ENCODE data around the gene NDUFS7. TPM values are rescaled to one million over a fixed set of nuclear protein-coding genes. Genes with fewer than 3 reads are reported as not detected.
"Not testable (repeated sequence)": the region's sequence is repeated elsewhere in the genome, so short reads cannot be mapped to it uniquely, and the experiment has no call there.

Gene NDUFS7
- total and polyA plus RNA-seq, 4 experiments from 2014 or later, result 68.6 to 193 (median 127) TPM

GRCh38 chr19:1417145-1417544, 33.4 kb downstream of the NDUFS7 start:
- Histone ChIP-seq H3K4me1 (ENCODE audit: insufficient read depth, low read length) (peaks cover 51% of the 10 kb centered on the region), H3K4me3 (ENCODE audit: low read length in 2 of 2) (no peak overlapping the region), H3K9me3 (ENCODE audit: control insufficient read depth in 1 of 2, low read length in 2 of 2) (no peaks in the 10 kb centered on the region), H3K27me3 (ENCODE audit: insufficient read depth, low read length) (no peaks in the 10 kb centered on the region), H3K36me3 (ENCODE audit: insufficient read depth, low read length) (peaks cover 67% of the 10 kb centered on the region), H3K27ac (ENCODE audit: low read depth, low read length) (no peak overlapping the region)
- peaks cover 0 to 2% (median 0%) of the 10 kb centered on the region in 8 donors for H3K9me3 Mint-ChIP-seq
- ChIA-PET CTCF (ENCODE audit: partially characterized antibody) (no interaction called here), POLR2A (ENCODE audit: partially characterized antibody) (interaction anchor here (2.4 kb wide), 1 partner anchor 8 kb away, joined by 10 read pairs; no protein-coding TSS in a partner anchor)
- DNase-seq, result no peak
- peaks cover 18 to 42% of the 10 kb centered on the region in 2 donors for H3K36me3 Mint-ChIP-seq
- intact Hi-C loops (cut with micrococcal nuclease), result no loop called here
- no peak overlapping the region for H3K4me3 Mint-ChIP-seq
- peak overlapping the region in 3 of 7 donors; percentile 4 to 59 (median 51) for H3K27ac Mint-ChIP-seq
- no peaks in the 10 kb centered on the region for H3K27me3 Mint-ChIP-seq
- H3K4me1 Mint-ChIP-seq, result peaks cover 23 to 54% (median 43%) of the 10 kb centered on the region in 4 donors

- POLR2A ChIA-PET (ENCODE audit: partially characterized antibody), result interaction anchor here (2.4 kb wide), 1 partner anchor 9 kb away, joined by 10 read pairs; no protein-coding TSS in a partner anchor
- no peak overlapping the region for H3K4me3 ChIP-seq (ENCODE audit: low read length in 2 of 2)
- intact Hi-C loops (cut with micrococcal nuclease), result no loop called here
- Mint-ChIP-seq H3K9me3 (peaks cover 0 to 2% (median 0%) of the 10 kb centered on the region in 8 donors), H3K4me1 (peaks cover 25 to 50% (median 37%) of the 10 kb centered on the region in 4 donors), H3K36me3 (peaks cover 18 to 47% of the 10 kb centered on the region in 2 donors), H3K4me3 (peak overlapping the region in 1 of 8 donors; percentile 26), H3K27me3 (no peaks in the 10 kb centered on the region), H3K27ac (peak overlapping the region in 2 of 7 donors; percentile 51 to 59)
- peaks cover 67% of the 10 kb centered on the region for H3K36me3 ChIP-seq (ENCODE audit: insufficient read depth, low read length)
- no peaks in the 10 kb centered on the region for H3K9me3 ChIP-seq (ENCODE audit: control insufficient read depth in 1 of 2, low read length in 2 of 2)
- H3K27me3 ChIP-seq (ENCODE audit: insufficient read depth, low read length), result no peaks in the 10 kb centered on the region
- DNase-seq, result no peak
- H3K27ac ChIP-seq (ENCODE audit: low read depth, low read length), result no peak overlapping the region
- CTCF ChIA-PET (ENCODE audit: partially characterized antibody), result no interaction called here
- peaks cover 43% of the 10 kb centered on the region for H3K4me1 ChIP-seq (ENCODE audit: insufficient read depth, low read length)
These were observed 34.2 kb downstream of the NDUFS7 start for GRCh38 chr19:1417681-1418495.

GRCh38 chr19:1418496-1418775, 34.7 kb downstream of the NDUFS7 start:
- Mint-ChIP-seq H3K9me3 (peaks cover 0 to 2% (median 0%) of the 10 kb centered on the region in 8 donors), H3K4me1 (peaks cover 22 to 50% (median 35%) of the 10 kb centered on the region in 4 donors), H3K27ac (no peak overlapping the region), H3K27me3 (no peaks in the 10 kb centered on the region), H3K4me3 (peak overlapping the region in 1 of 8 donors; percentile 13), H3K36me3 (peaks cover 23 to 50% of the 10 kb centered on the region in 2 donors)
- CTCF ChIA-PET (ENCODE audit: partially characterized antibody), result interaction anchor here (1.1 to 1.2 kb wide), 2 partner anchors 19 to 26 kb away, joined by 3 read pairs; no protein-coding TSS in a partner anchor
- intact Hi-C loops (cut with micrococcal nuclease), result no loop called here
- Histone ChIP-seq H3K36me3 (ENCODE audit: insufficient read depth, low read length) (peaks cover 65% of the 10 kb centered on the region), H3K4me3 (ENCODE audit: low read length in 2 of 2) (no peak overlapping the region), H3K27ac (ENCODE audit: low read depth, low read length) (no peak overlapping the region), H3K9me3 (ENCODE audit: control insufficient read depth in 1 of 2, low read length in 2 of 2) (no peaks in the 10 kb centered on the region), H3K4me1 (ENCODE audit: insufficient read depth, low read length) (peaks cover 38% of the 10 kb centered on the region), H3K27me3 (ENCODE audit: insufficient read depth, low read length) (no peaks in the 10 kb centered on the region)
- DNase-seq, result no peak
- POLR2A ChIA-PET (ENCODE audit: partially characterized antibody), result interaction anchor here (2.4 kb wide), 1 partner anchor 9 kb away, joined by 10 read pairs; no protein-coding TSS in a partner anchor

GRCh38 chr19:1418951-1419738, 35.4 kb downstream of the NDUFS7 start:
- DNase-seq, result no peak
- intact Hi-C loops (cut with micrococcal nuclease), result no loop called here
- no peak overlapping the region for H3K27ac ChIP-seq (ENCODE audit: low read depth, low read length)
- Mint-ChIP-seq H3K4me1 (peaks cover 19 to 44% (median 29%) of the 10 kb centered on the region in 4 donors), H3K27me3 (no peaks in the 10 kb centered on the region), H3K9me3 (peaks cover 0 to 4% (median 0%) of the 10 kb centered on the region in 8 donors), H3K36me3 (peaks cover 24 to 49% of the 10 kb centered on the region in 2 donors), H3K4me3 (no peak overlapping the region), H3K27ac (peak overlapping the region in 2 of 7 donors; percentile 17 to 38)
- ChIA-PET CTCF (ENCODE audit: partially characterized antibody) (interaction anchor here (1.1 to 1.2 kb wide), 2 partner anchors 18 to 26 kb away, joined by 3 read pairs; no protein-coding TSS in a partner anchor), POLR2A (ENCODE audit: partially characterized antibody) (interaction anchor here (2.4 kb wide), 1 partner anchor 10 kb away, joined by 10 read pairs; no protein-coding TSS in a partner anchor)
- H3K27me3 ChIP-seq (ENCODE audit: insufficient read depth, low read length), result no peaks in the 10 kb centered on the region
- peaks cover 31% of the 10 kb centered on the region for H3K4me1 ChIP-seq (ENCODE audit: insufficient read depth, low read length)
- peaks cover 69% of the 10 kb centered on the region for H3K36me3 ChIP-seq (ENCODE audit: insufficient read depth, low read length)
- no peaks in the 10 kb centered on the region for H3K9me3 ChIP-seq (ENCODE audit: control insufficient read depth in 1 of 2, low read length in 2 of 2)
- no peak overlapping the region for H3K4me3 ChIP-seq (ENCODE audit: low read length in 2 of 2)

GRCh38 chr19:1420085-1420484, 36.4 kb downstream of the NDUFS7 start:
- H3K9me3 Mint-ChIP-seq; CTCF ChIA-PET (ENCODE audit: partially characterized antibody); H3K27me3 ChIP-seq (ENCODE audit: insufficient read depth, low read length); intact Hi-C loops (cut with micrococcal nuclease); H3K9me3 ChIP-seq (ENCODE audit: control insufficient read depth in 1 of 2, low read length in 2 of 2); H3K4me3 Mint-ChIP-seq; H3K4me3 ChIP-seq (ENCODE audit: low read length in 2 of 2); H3K27me3 Mint-ChIP-seq; H3K27ac ChIP-seq (ENCODE audit: low read depth, low read length); DNase-seq; H3K27ac Mint-ChIP-seq: not testable (repeated sequence)
- H3K36me3 ChIP-seq (ENCODE audit: insufficient read depth, low read length), result peaks cover 76% of the 10 kb centered on the region
- H3K4me1 ChIP-seq (ENCODE audit: insufficient read depth, low read length), result peaks cover 26% of the 10 kb centered on the region
- Mint-ChIP-seq H3K36me3 (peaks cover 27 to 51% of the 10 kb centered on the region in 2 donors), H3K4me1 (peaks cover 19 to 38% (median 25%) of the 10 kb centered on the region in 4 donors)
- POLR2A ChIA-PET (ENCODE audit: partially characterized antibody), result interaction anchor here (2.0 kb wide), 1 partner anchor 12 kb away, joined by 5 read pairs; no protein-coding TSS in a partner anchor

DNA sequence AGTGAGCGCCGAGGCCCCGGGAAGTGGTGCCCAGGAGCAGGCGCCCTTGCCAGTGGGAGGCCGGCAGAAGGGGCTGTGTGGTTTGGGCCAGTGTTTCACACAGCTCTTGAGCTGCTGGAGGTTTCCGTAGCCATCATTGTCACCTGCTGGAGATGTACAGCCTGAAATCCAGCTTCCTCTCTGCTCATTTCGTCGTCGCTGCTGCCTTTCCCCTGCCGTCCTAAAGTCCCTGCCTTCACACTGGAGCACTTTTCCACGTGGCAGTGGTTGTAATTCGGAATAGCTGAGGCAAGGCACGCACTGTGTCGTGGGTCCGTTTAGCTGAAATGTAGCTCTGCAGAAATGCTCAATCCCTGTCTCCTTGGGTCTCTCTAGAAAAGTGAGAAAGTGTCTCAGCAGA, 36.9 kb downstream of the NDUFS7 start:
- ChIA-PET POLR2A (ENCODE audit: partially characterized antibody) (interaction anchor here (2.0 kb wide), 1 partner anchor 12 kb away, joined by 5 read pairs; no protein-coding TSS in a partner anchor), CTCF (ENCODE audit: partially characterized antibody) (no interaction called here)
- Histone ChIP-seq H3K27me3 (ENCODE audit: insufficient read depth, low read length) (no peaks in the 10 kb centered on the region), H3K27ac (ENCODE audit: low read depth, low read length) (no peak overlapping the region), H3K4me1 (ENCODE audit: insufficient read depth, low read length) (peaks cover 21% of the 10 kb centered on the region), H3K36me3 (ENCODE audit: insufficient read depth, low read length) (peaks cover 81% of the 10 kb centered on the region), H3K4me3 (ENCODE audit: low read length in 2 of 2) (no peak overlapping the region), H3K9me3 (ENCODE audit: control insufficient read depth in 1 of 2, low read length in 2 of 2) (no peaks in the 10 kb centered on the region)
- Mint-ChIP-seq H3K9me3 (peaks cover 0 to 4% (median 0%) of the 10 kb centered on the region in 8 donors), H3K4me1 (peaks cover 14 to 34% (median 21%) of the 10 kb centered on the region in 4 donors), H3K27me3 (no peaks in the 10 kb centered on the region), H3K4me3 (no peak overlapping the region), H3K36me3 (peaks cover 30 to 54% of the 10 kb centered on the region in 2 donors), H3K27ac (peak overlapping the region in 3 of 7 donors; percentile 7 to 68 (median 18))
- intact Hi-C loops (cut with micrococcal nuclease), result no loop called here
- no peak for DNase-seq

Measured in CD4-positive, alpha-beta memory T cell (primary cell).